Measurements from ENCODE around the gene GSC2. TPM values are rescaled to one million over a fixed set of nuclear protein-coding genes. Genes with fewer than 3 reads are reported as not detected.

GSC2 gene
- total RNA-seq, 4 donors from 2014 or later: not detected

- no peak for ATAC-seq
- Histone ChIP-seq H3K36me3 (peaks cover 0 to 80% of the 10 kb centered on the region in 2 donors), H3K9me3 (no peaks in the 10 kb centered on the region), H3K4me3 (no peak overlapping the region), H3K27me3 (no peaks in the 10 kb centered on the region), H3K27ac (peak overlapping the region in 3 of 4 donors; percentile 9 to 57 (median 45)), H3K4me1 (no peaks in the 10 kb centered on the region)
- DNase-seq: no peak
- intact Hi-C loops (cut with DNase I; ENCODE audit: low total_unique reads) (loop anchor here (5.0 kb wide), 1 partner anchor 33 kb away; no protein-coding TSS in a partner anchor), in situ Hi-C loops (cut with MboI; ENCODE audit: low sequenced_read_pairs in 4 of 4) (loop anchor here in 1 of 4 donors (25.0 kb wide), 1 partner anchor 278 kb away; no protein-coding TSS in a partner anchor)
- TF ChIP-seq CTCF (IDR thresholded peaks at IDR 0.05 in 4 of 5, conservative IDR thresholded peaks at IDR 0.05 in 1 of 5): no peak
- TF ChIP-seq POLR2A (IDR thresholded peaks at IDR 0.05): no peak
Measured at GRCh38 chr22:19184276-19184997, 34.3 kb upstream of the GSC2 start.

GRCh38 chr22:19183216-19183615 lies 33.1 kb upstream of the GSC2 start:
- Histone ChIP-seq H3K4me1 (peaks cover 0 to 4% of the 10 kb centered on the region in 2 donors), H3K27ac (no peak overlapping the region), H3K4me3 (no peak overlapping the region), H3K9me3 (no peaks in the 10 kb centered on the region), H3K27me3 (no peaks in the 10 kb centered on the region), H3K36me3 (peaks cover 0 to 69% of the 10 kb centered on the region in 2 donors)
- intact Hi-C loops (cut with DNase I; ENCODE audit: low total_unique reads) (loop anchor here (5.0 kb wide), 1 partner anchor 34 kb away; no protein-coding TSS in a partner anchor), in situ Hi-C loops (cut with MboI; ENCODE audit: low sequenced_read_pairs in 4 of 4) (loop anchor here in 1 of 4 donors (25.0 kb wide), 1 partner anchor 279 kb away; no protein-coding TSS in a partner anchor)
- DNase-seq: no peak
- no peak for ATAC-seq
- TF ChIP-seq POLR2A (IDR thresholded peaks at IDR 0.05): no peak
- no peak for TF ChIP-seq CTCF (IDR thresholded peaks at IDR 0.05 in 4 of 5, conservative IDR thresholded peaks at IDR 0.05 in 1 of 5)

- in situ Hi-C loops (cut with MboI; ENCODE audit: low sequenced_read_pairs in 4 of 4) (loop anchor here in 1 of 4 donors (25.0 kb wide), 1 partner anchor 280 kb away; no protein-coding TSS in a partner anchor), intact Hi-C loops (cut with DNase I; ENCODE audit: low total_unique reads) (loop anchor here (5.0 kb wide), 1 partner anchor 35 kb away; no protein-coding TSS in a partner anchor)
- DNase-seq: no peak
- TF ChIP-seq POLR2A (IDR thresholded peaks at IDR 0.05) (no peak), CTCF (IDR thresholded peaks at IDR 0.05 in 4 of 5, conservative IDR thresholded peaks at IDR 0.05 in 1 of 5) (no peak)
- Histone ChIP-seq H3K27ac (peak overlapping the region in 1 of 4 donors; percentile 22), H3K4me3 (no peak overlapping the region), H3K9me3 (no peaks in the 10 kb centered on the region), H3K36me3 (peaks cover 0 to 63% of the 10 kb centered on the region in 2 donors), H3K4me1 (peaks cover 0 to 8% of the 10 kb centered on the region in 2 donors), H3K27me3 (no peaks in the 10 kb centered on the region)
- ATAC-seq: no peak
Measured at GRCh38 chr22:19182472-19183157, 32.5 kb upstream of the GSC2 start.

- intact Hi-C loops (cut with DNase I; ENCODE audit: low total_unique reads): loop anchor here (5.0 kb wide), 1 partner anchor 35 kb away; no protein-coding TSS in a partner anchor
- Histone ChIP-seq H3K27ac (peak overlapping the region in 1 of 4 donors; percentile 27), H3K9me3 (no peaks in the 10 kb centered on the region), H3K4me3 (no peak overlapping the region), H3K36me3 (peaks cover 0 to 59% of the 10 kb centered on the region in 2 donors), H3K4me1 (peaks cover under 1 to 15% of the 10 kb centered on the region in 2 donors), H3K27me3 (no peaks in the 10 kb centered on the region)
- ATAC-seq (no peak), DNase-seq (no peak)
- in situ Hi-C loops (cut with MboI; ENCODE audit: low sequenced_read_pairs in 4 of 4): loop anchor here in 1 of 4 donors (25.0 kb wide), 1 partner anchor 280 kb away; no protein-coding TSS in a partner anchor
- no peak for TF ChIP-seq POLR2A (IDR thresholded peaks at IDR 0.05)
- TF ChIP-seq CTCF (IDR thresholded peaks at IDR 0.05 in 4 of 5, conservative IDR thresholded peaks at IDR 0.05 in 1 of 5): no peak
Measured at GRCh38 chr22:19181786-19182471, 31.8 kb upstream of the GSC2 start.
